ENCODE data around the gene KISS1.

DNA sequence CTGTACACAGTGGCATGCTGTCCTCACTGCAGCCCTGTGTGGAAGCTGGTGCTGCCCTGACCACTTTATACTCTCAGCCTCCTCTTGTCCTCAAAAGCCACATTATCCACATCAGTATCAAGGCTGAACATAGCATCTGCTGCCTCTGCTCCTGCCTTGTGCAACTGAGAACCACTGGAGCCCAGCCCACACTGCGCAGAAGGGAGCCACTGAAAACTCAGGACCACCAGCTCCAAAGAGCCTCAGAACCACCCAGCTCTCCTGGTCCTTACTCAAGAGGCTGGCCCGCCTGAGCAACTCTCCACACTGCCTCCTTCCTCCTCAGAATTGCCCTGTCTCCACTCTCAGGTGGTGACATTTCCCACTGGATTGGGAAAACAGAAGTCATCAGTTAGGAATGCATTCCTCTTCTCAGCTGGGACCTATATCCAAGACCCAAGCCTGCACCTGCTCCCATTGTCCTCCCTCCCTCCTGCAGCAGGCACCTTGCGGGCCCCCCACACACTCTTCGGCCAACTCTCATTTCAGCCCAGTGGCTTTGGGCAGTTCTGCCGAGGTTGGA lies 7.0 kb upstream of the KISS1 start:
- no peak for TF ChIP-seq CTCF (IDR thresholded peaks at IDR 0.05)
- TF ChIP-seq PBX3 (IDR thresholded peaks at IDR 0.05), result no peak
- no peak for TF ChIP-seq NRF1 (IDR thresholded peaks at IDR 0.05; ENCODE audit: low read depth, low read length)
- TF ChIP-seq RFX5 (IDR thresholded peaks at IDR 0.05; ENCODE audit: low read length), result no peak
- TF ChIP-seq, protein P1, sequence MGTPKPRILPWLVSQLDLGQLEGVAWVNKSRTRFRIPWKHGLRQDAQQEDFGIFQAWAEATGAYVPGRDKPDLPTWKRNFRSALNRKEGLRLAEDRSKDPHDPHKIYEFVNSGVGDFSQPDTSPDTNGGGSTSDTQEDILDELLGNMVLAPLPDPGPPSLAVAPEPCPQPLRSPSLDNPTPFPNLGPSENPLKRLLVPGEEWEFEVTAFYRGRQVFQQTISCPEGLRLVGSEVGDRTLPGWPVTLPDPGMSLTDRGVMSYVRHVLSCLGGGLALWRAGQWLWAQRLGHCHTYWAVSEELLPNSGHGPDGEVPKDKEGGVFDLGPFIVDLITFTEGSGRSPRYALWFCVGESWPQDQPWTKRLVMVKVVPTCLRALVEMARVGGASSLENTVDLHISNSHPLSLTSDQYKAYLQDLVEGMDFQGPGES (IDR thresholded peaks at IDR 0.05; ENCODE audit: low read depth, low read length), result no peak
- no peak for TF ChIP-seq CHD2 (IDR thresholded peaks at IDR 0.05; ENCODE audit: low read length, partially characterized antibody)
- no peak for TF ChIP-seq TEAD4 (IDR thresholded peaks at IDR 0.05; ENCODE audit: borderline replicate concordance, insufficient read depth)
- no peak for TF ChIP-seq TAF1 (IDR thresholded peaks at IDR 0.05; ENCODE audit: borderline replicate concordance, low read depth, low read length)
- TF ChIP-seq RAD21 (IDR thresholded peaks at IDR 0.05; ENCODE audit: low read length), result no peak
- TF ChIP-seq, protein P2, sequence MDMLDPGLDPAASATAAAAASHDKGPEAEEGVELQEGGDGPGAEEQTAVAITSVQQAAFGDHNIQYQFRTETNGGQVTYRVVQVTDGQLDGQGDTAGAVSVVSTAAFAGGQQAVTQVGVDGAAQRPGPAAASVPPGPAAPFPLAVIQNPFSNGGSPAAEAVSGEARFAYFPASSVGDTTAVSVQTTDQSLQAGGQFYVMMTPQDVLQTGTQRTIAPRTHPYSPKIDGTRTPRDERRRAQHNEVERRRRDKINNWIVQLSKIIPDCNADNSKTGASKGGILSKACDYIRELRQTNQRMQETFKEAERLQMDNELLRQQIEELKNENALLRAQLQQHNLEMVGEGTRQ (IDR thresholded peaks at IDR 0.05; ENCODE audit: borderline replicate concordance, low read depth, low read length), result no peak

Data from SK-N-SH (cell line).